ENCODE results near the gene SRM. TPM values are rescaled to one million over a fixed set of nuclear protein-coding genes. Genes with fewer than 3 reads are reported as not detected.

SRM gene
- total RNA-seq, 4 donors from 2014 or later: 40.8 to 69.7 (median 48.8) TPM

DNA sequence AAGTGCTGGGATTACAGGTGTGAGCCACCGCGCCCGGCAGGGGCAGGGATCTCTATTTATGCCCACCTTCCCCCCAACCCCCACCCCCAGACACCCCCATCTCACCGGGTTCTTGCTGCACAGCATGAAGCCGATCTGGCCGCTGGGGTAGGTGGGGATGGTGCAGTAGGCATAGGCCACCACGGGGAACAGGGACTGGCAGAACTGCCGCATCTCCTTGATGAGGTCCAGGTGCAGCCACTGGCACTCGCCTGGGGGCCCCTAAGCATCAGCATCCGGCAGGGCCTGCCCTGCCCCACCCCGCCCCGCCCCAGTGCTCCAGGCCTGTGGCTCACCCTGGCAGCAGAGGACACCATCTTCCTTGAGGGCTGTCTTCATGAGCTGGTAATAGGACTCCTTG lies 4.1 kb downstream of the SRM start:
- H3K27me3 ChIP-seq: peaks cover 0 to 18% (median 0%) of the 10 kb centered on the region in 4 donors
- H3K4me3 ChIP-seq: no peak overlapping the region
- no peak overlapping the region for H3K27ac ChIP-seq (replicated peaks in 1 of 4)
- DNase-seq (ENCODE audit: extremely low spot score): no peak
- no peaks in the 10 kb centered on the region for H3K9me3 ChIP-seq
- TF ChIP-seq POLR2AphosphoS5 (IDR thresholded peaks at IDR 0.05) (no peak), CTCF (IDR thresholded peaks at IDR 0.05) (no peak), EP300 (IDR thresholded peaks at IDR 0.05) (no peak), POLR2A (IDR thresholded peaks at IDR 0.05; ENCODE audit: low read depth) (no peak)
- intact Hi-C loops (cut with DNase I): no loop called here
- peaks cover 7 to 25% (median 20%) of the 10 kb centered on the region in 4 donors for H3K4me1 ChIP-seq
- 95% methylated on average over 8 of the region's 12 CpGs for WGBS
- peaks cover 6 to 45% (median 36%) of the 10 kb centered on the region in 4 donors for H3K36me3 ChIP-seq

GRCh38 chr1:11054666-11055065 lies 5.2 kb downstream of the SRM start:
- 78% methylated on average over 19 of the region's 22 CpGs for WGBS
- no peaks in the 10 kb centered on the region for H3K9me3 ChIP-seq
- intact Hi-C loops (cut with DNase I): no loop called here

DNA sequence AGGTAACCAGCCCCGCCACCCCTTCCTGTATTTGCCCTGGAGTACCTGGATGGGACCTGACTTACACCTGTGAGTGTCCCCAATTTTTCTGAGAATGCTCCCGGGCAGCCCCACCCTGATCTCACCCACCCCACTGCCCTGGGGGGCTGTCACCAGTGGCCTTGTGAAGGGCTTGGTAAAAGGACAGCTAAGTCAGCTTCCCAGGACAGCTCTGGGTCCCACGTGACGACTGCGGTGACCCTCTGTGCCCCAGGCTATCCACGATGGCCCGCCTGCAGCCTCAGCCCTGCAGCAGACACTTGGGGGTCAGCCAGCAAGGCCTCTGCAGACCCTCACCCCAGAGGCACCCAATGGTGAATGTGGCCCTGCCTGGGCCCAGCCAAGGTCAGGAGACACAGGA lies 5.6 kb downstream of the SRM start:
- WGBS: 83% methylated on average over 3 of the region's 7 CpGs
- no peak for DNase-seq (ENCODE audit: extremely low spot score)
- intact Hi-C loops (cut with DNase I): no loop called here

More at GRCh38 chr1:11054666-11055065, 5.2 kb downstream of the SRM start:
- Histone ChIP-seq H3K4me1 (peaks cover 7 to 22% (median 17%) of the 10 kb centered on the region in 4 donors), H3K27me3 (peaks cover 0 to 21% (median 0%) of the 10 kb centered on the region in 4 donors), H3K4me3 (no peak overlapping the region), H3K27ac (replicated peaks in 1 of 4) (no peak overlapping the region), H3K36me3 (peaks cover 6 to 45% (median 36%) of the 10 kb centered on the region in 4 donors)
- TF ChIP-seq POLR2A (IDR thresholded peaks at IDR 0.05; ENCODE audit: low read depth) (no peak), EP300 (IDR thresholded peaks at IDR 0.05) (no peak), CTCF (IDR thresholded peaks at IDR 0.05) (no peak), POLR2AphosphoS5 (IDR thresholded peaks at IDR 0.05) (no peak)
- DNase-seq (ENCODE audit: extremely low spot score): no peak

DNA sequence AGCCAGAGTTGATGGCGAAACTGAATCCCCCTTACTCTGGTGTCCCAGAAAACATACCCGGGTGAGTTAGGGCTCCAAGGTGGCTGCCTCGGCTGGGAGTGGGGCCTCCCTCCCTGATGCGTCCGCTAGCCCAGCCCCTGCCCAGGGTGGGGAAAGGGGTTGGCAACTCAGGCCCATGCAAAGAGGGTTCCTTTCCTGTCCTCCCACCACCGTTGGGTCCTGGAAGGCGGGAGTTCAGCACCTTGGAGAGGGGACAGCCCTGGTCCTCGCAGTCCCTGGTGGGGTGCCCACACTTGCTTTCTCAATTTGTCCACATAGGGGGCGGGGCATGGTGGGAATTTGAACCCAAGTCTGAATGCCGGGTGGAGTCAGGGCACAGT lies 6.1 kb downstream of the SRM start:
- intact Hi-C loops (cut with DNase I): no loop called here
- Histone ChIP-seq H3K27ac (replicated peaks in 1 of 4) (no peak overlapping the region), H3K4me1 (peaks cover 3 to 14% (median 9%) of the 10 kb centered on the region in 4 donors), H3K9me3 (no peaks in the 10 kb centered on the region), H3K27me3 (peaks cover 0 to 21% (median 0%) of the 10 kb centered on the region in 4 donors), H3K36me3 (peaks cover 6 to 45% (median 36%) of the 10 kb centered on the region in 4 donors), H3K4me3 (no peak overlapping the region)
- 64% methylated on average over 5 of the region's 10 CpGs for WGBS
- no peak for DNase-seq (ENCODE audit: extremely low spot score)
- no peak for TF ChIP-seq POLR2A (IDR thresholded peaks at IDR 0.05; ENCODE audit: low read depth)
- no peak for TF ChIP-seq CTCF (IDR thresholded peaks at IDR 0.05)
- no peak for TF ChIP-seq POLR2AphosphoS5 (IDR thresholded peaks at IDR 0.05)
- no peak for TF ChIP-seq EP300 (IDR thresholded peaks at IDR 0.05)

More for the DNA sequence above, 5.6 kb downstream of the SRM start:
- no peaks in the 10 kb centered on the region for H3K9me3 ChIP-seq
- H3K36me3 ChIP-seq: peaks cover 6 to 45% (median 36%) of the 10 kb centered on the region in 4 donors
- no peak overlapping the region for H3K4me3 ChIP-seq
- no peak overlapping the region for H3K27ac ChIP-seq (replicated peaks in 1 of 4)
- peaks cover 7 to 18% (median 13%) of the 10 kb centered on the region in 4 donors for H3K4me1 ChIP-seq
- peaks cover 0 to 21% (median 0%) of the 10 kb centered on the region in 4 donors for H3K27me3 ChIP-seq
- no peak for TF ChIP-seq POLR2A (IDR thresholded peaks at IDR 0.05; ENCODE audit: low read depth)
- TF ChIP-seq POLR2AphosphoS5 (IDR thresholded peaks at IDR 0.05): no peak

DNA sequence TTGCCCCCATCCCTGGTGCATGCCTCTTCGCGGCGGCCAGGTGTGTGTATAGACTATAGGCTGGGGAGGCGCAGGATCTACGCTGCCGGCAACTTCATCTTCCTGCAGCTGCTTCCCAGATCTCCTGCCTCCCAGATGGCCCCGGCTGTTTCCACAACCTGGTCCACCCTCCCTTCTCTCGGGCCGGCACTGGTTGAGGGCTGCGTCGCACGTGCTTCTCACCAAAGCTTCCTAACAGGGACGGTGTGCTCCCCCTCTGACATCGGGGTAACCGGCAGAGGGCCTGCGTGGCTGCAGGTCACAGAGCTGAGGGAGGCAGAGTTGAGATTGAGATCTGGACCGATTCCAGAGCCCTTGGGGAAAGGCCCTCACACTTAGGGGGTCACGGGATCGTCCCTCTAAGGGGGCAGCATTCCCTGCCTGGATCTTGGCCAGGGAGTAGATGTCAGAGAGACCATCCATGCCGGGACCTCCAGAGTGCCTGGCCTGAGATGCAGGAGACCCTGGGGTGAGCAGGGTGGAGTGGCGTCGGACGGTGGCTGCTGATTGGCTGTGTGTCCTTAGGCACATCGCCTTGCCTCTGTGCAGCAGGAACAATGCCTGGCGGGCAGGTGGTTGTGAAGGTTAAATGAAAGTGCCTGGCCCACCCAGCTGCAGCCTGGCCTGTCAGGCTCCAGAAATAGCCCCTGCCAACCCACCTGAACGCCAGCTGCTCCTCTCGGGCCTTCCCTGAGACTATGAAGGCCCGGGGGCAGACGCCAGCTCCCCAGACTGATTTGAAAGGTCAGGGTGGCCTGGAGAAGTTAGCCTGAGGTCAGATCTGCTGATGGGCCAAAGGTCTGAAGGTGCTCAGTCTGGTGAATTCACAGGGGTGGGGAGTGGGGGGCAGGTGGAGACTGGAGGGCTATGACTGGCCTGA lies 6.7 kb downstream of the SRM start:
- Histone ChIP-seq H3K4me3 (no peak overlapping the region), H3K9me3 (no peaks in the 10 kb centered on the region), H3K36me3 (peaks cover 6 to 44% (median 36%) of the 10 kb centered on the region in 4 donors), H3K27ac (replicated peaks in 1 of 4) (no peak overlapping the region), H3K27me3 (peaks cover 0 to 21% (median 0%) of the 10 kb centered on the region in 4 donors), H3K4me1 (peaks cover 0 to 10% (median 4%) of the 10 kb centered on the region in 4 donors)
- TF ChIP-seq POLR2A (IDR thresholded peaks at IDR 0.05; ENCODE audit: low read depth) (no peak), EP300 (IDR thresholded peaks at IDR 0.05) (no peak), CTCF (IDR thresholded peaks at IDR 0.05) (no peak), POLR2AphosphoS5 (IDR thresholded peaks at IDR 0.05) (peak in 1 of 2 donors; percentile 17)
- intact Hi-C loops (cut with DNase I): no loop called here
- WGBS: 15% methylated on average over 12 of the region's 29 CpGs
- no peak for DNase-seq (ENCODE audit: extremely low spot score)

Data from esophagus muscularis mucosa (tissue), 4 donors.